Neural cell (in vitro differentiated cells): ENCODE measurements around the gene IL11.

ENCODE experiments used
- CTCF ChIP-seq: fragments of 450-650 bp; IDR thresholded peaks from 2 replicates; pipeline ENCODE4 v1.5.1; 2014; ENCODE audit warnings: antibody characterized with exemption, mild to moderate bottlenecking, moderate library complexity; ENCODE audit not compliant: poor library complexity, severe bottlenecking
- EP300 ChIP-seq: fragments of 450-650 bp; conservative IDR thresholded peaks from 2 replicates; pipeline ENCODE4 v1.6.1; 2014; ENCODE audit warnings: antibody characterized with exemption, mild to moderate bottlenecking, moderate library complexity; ENCODE audit not compliant: poor library complexity, severe bottlenecking
- EZH2 ChIP-seq: fragments of 200-600, 300-800 bp; shearing (Covaris generic), sonication (generic); IDR thresholded peaks from 2 replicates; pipeline ENCODE4 v1.6.1; 2014; ENCODE audit warnings: antibody characterized with exemption, low read length, borderline replicate concordance, mild to moderate bottlenecking; ENCODE audit not compliant: insufficient read depth, poor library complexity, severe bottlenecking
- MXI1 ChIP-seq: fragments of 450-650 bp; conservative IDR thresholded peaks from 2 replicates; pipeline ENCODE4 v1.6.1; 2014; ENCODE audit warnings: antibody characterized with exemption, mild to moderate bottlenecking; ENCODE audit not compliant: poor library complexity, severe bottlenecking
- POLR2AphosphoS5 ChIP-seq: IDR thresholded peaks from 2 replicates; pipeline ENCODE4 v1.6.1; 2012
- RAD21 ChIP-seq: fragments of 450-650 bp; conservative IDR thresholded peaks from 2 replicates; pipeline ENCODE4 v1.6.1; 2014; ENCODE audit warnings: antibody characterized with exemption, mild to moderate bottlenecking, moderate library complexity
- REST ChIP-seq: IDR thresholded peaks from 2 replicates; pipeline ENCODE4 v1.6.1; 2012; ENCODE audit warnings: borderline replicate concordance
- SMC3 ChIP-seq: fragments of 450-650 bp; conservative IDR thresholded peaks from 2 replicates; pipeline ENCODE4 v1.6.1; 2014; ENCODE audit warnings: antibody characterized with exemption, mild to moderate bottlenecking, moderate library complexity; ENCODE audit not compliant: poor library complexity
- TAF1 ChIP-seq: IDR thresholded peaks from 2 replicates; pipeline ENCODE4 v1.6.1; 2012; ENCODE audit warnings: low read depth

- no peak for TF ChIP-seq CTCF
- TF ChIP-seq TAF1, result no peak
- TF ChIP-seq RAD21, result no peak
- TF ChIP-seq POLR2AphosphoS5, result no peak
- no peak for TF ChIP-seq SMC3
- no peak for TF ChIP-seq EZH2
- no peak for TF ChIP-seq EP300
- no peak for TF ChIP-seq REST
- TF ChIP-seq MXI1, result no peak
Measured at GRCh38 chr19:55370305-55370988, at the start of gene IL11.
